Dendritic cell treated with granulocyte-macrophage colony-stimulating factor and Interleukin-4, amounts not matched to agents 40 ng/mL and 50 ng/mL, for 4 days (primary cell): ENCODE measurements around the gene GALC.

ENCODE experiments used
- H3K27ac Mint-ChIP-seq: one replicate; pipeline ENCODE4 v1.8.0; 2022; ENCODE audit warnings: mild to moderate bottlenecking, mixed read lengths
- H3K27me3 Mint-ChIP-seq: one replicate; pipeline ENCODE4 v1.8.0; 2022; ENCODE audit warnings: mild to moderate bottlenecking, mixed read lengths
- H3K36me3 Mint-ChIP-seq: one replicate; pipeline ENCODE4 v1.8.0; 2022; ENCODE audit warnings: low read depth, mixed read lengths
- H3K4me1 Mint-ChIP-seq: one replicate; pipeline ENCODE4 v1.8.0; 2022; ENCODE audit warnings: low read depth, mixed read lengths
- H3K4me3 Mint-ChIP-seq: one replicate; pipeline ENCODE4 v1.8.0; 2022; ENCODE audit warnings: mild to moderate bottlenecking, moderate library complexity, mixed read lengths
- H3K9me3 Mint-ChIP-seq: one replicate; pipeline ENCODE4 v1.8.0; 2022; ENCODE audit warnings: mixed read lengths
- intact Hi-C: fragments of 100-400 bp; cut with micrococcal nuclease; formaldehyde crosslinking; loops from one replicate; pipeline ENCODE4 v1.15.0; 2022

Gene GALC

DNA sequence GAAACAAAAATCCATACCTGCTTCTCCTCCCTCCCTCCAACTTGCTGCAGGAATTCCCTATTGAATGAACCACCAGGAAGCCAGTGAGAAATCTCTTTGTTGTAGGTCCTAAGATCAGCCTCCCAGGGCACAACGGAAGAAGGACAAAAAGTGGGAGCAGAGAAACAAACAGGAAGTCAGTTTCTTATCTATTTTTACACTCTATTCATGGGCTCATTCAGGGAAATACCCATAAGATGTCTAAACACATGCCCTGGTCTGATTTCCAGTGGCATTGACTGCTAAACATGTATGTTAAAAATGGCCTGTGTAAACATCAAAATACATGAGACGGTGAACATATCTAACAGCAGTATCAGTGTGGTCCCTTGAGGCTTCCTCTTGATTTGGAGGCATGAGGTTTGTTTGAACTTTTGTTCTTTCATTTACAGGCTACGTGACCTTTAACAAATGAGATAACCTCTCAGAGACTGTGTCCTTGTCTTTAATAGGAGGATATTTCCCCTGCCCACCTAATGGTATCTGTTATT, 30.7 kb upstream of the GALC start:
- Mint-ChIP-seq H3K27ac (peak overlapping the region; percentile 44), H3K4me1 (peaks cover 38% of the 10 kb centered on the region), H3K27me3 (no peaks in the 10 kb centered on the region), H3K36me3 (peaks cover 8% of the 10 kb centered on the region), H3K9me3 (peaks cover 9% of the 10 kb centered on the region), H3K4me3 (no peak overlapping the region)
- intact Hi-C loops, result loop anchor here (10.0 kb wide), 1 partner anchor 61 kb away; no protein-coding TSS in a partner anchor

- peak overlapping the region; percentile 59 for H3K27ac Mint-ChIP-seq
- peaks cover 35% of the 10 kb centered on the region for H3K36me3 Mint-ChIP-seq
- no peaks in the 10 kb centered on the region for H3K27me3 Mint-ChIP-seq
- H3K9me3 Mint-ChIP-seq, result peaks cover 9% of the 10 kb centered on the region
- no peak overlapping the region for H3K4me3 Mint-ChIP-seq
- intact Hi-C loops, result loop anchor here (5.0 kb wide), 1 partner anchor 370 kb away; the partner anchor contains the start of gene SPATA7
- H3K4me1 Mint-ChIP-seq, result peaks cover 29% of the 10 kb centered on the region
Observed at GRCh38 chr14:88017535-88017934, 24.6 kb upstream of the GALC start.

DNA sequence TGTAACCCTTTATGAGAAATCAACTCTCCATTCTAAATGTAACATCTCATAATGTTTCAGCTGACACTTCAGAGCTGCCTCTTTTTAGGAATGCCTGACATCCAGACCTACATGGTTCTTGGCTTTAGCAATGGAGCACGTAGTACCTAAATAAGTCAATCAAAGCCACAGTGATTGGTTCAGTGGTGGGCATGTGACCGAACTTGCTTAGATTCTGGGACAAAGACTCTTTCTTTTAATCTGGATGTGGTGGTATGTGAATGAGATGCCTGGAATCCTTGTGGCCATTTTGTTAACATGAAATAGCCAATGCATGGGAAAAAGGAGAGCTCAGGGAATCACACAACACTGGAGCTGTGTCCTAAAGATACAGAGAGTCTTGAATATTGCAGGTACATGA, 23.8 kb upstream of the GALC start:
- Mint-ChIP-seq H3K9me3 (peaks cover 9% of the 10 kb centered on the region), H3K4me3 (no peak overlapping the region), H3K27me3 (no peaks in the 10 kb centered on the region), H3K4me1 (peaks cover 30% of the 10 kb centered on the region), H3K27ac (no peak overlapping the region), H3K36me3 (peaks cover 43% of the 10 kb centered on the region)
- intact Hi-C loops, result loop anchor here (5.0 kb wide), 1 partner anchor 371 kb away; the partner anchor contains the start of gene SPATA7

GRCh38 chr14:88013750-88014349, 20.9 kb upstream of the GALC start:
- Mint-ChIP-seq H3K27ac (no peak overlapping the region), H3K4me1 (peaks cover 39% of the 10 kb centered on the region), H3K4me3 (no peak overlapping the region), H3K36me3 (peaks cover 55% of the 10 kb centered on the region), H3K9me3 (no peaks in the 10 kb centered on the region), H3K27me3 (no peaks in the 10 kb centered on the region)
- intact Hi-C loops, result loop anchor here (1.0 to 5.0 kb wide), 4 partner anchors 33 to 174 kb away; no protein-coding TSS in a partner anchor

DNA sequence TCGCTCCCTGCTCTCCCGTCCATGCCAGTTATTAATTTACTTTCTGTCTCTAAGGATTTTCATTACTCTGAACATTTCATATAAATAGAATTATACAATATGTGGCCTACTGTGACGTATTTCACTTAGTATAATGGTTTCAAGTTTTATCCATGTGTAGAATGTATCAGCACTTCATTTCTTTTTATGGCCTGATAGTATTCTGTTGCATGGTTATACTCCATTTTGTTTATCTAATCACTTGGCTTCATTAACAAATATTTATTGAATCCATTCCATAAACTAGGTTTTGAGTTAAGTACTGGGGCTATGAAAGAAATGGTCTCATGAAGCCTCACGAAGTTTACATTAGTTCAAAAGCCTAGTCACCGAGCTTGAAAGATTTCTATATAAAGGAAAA, 19.5 kb upstream of the GALC start:
- intact Hi-C loops, result loop anchor here (2.0 to 5.0 kb wide), 2 partner anchors 35 to 66 kb away; no protein-coding TSS in a partner anchor
- H3K36me3 Mint-ChIP-seq, result peaks cover 47% of the 10 kb centered on the region
- H3K27ac Mint-ChIP-seq, result no peak overlapping the region
- H3K4me1 Mint-ChIP-seq, result peaks cover 40% of the 10 kb centered on the region
- H3K9me3 Mint-ChIP-seq, result no peaks in the 10 kb centered on the region
- no peaks in the 10 kb centered on the region for H3K27me3 Mint-ChIP-seq
- no peak overlapping the region for H3K4me3 Mint-ChIP-seq

- peaks cover 41% of the 10 kb centered on the region for H3K4me1 Mint-ChIP-seq
- no peak overlapping the region for H3K27ac Mint-ChIP-seq
- no peak overlapping the region for H3K4me3 Mint-ChIP-seq
- no peaks in the 10 kb centered on the region for H3K27me3 Mint-ChIP-seq
- peaks cover 35% of the 10 kb centered on the region for H3K36me3 Mint-ChIP-seq
- no peaks in the 10 kb centered on the region for H3K9me3 Mint-ChIP-seq
- intact Hi-C loops, result loop anchor here (5.0 kb wide), 1 partner anchor 37 kb away; no protein-coding TSS in a partner anchor
Observed at GRCh38 chr14:88010331-88010730, 17.3 kb upstream of the GALC start.

DNA sequence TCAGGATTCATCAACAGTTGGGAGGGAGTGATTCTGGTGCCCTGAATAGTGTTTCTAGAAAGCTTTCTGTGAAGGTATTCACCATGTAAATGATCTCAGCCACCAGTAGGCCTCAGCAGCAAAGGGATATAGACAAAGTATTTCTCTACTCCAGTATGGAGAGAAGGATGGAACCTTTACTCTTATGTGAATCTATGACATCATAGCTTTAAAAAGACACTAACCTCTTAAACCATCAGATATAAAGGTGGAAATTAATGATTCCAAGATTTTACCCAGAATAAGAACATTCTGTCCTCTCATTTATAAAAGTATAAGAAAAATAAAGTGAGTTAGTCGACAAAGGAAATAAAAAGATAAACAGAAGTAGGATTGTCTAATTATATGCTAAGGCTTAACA, 16.5 kb upstream of the GALC start:
- peaks cover 43% of the 10 kb centered on the region for H3K4me1 Mint-ChIP-seq
- no peak overlapping the region for H3K4me3 Mint-ChIP-seq
- peak overlapping the region; percentile 62 for H3K27ac Mint-ChIP-seq
- H3K27me3 Mint-ChIP-seq, result no peaks in the 10 kb centered on the region
- intact Hi-C loops, result no loop called here
- H3K36me3 Mint-ChIP-seq, result peaks cover 35% of the 10 kb centered on the region
- H3K9me3 Mint-ChIP-seq, result no peaks in the 10 kb centered on the region

DNA sequence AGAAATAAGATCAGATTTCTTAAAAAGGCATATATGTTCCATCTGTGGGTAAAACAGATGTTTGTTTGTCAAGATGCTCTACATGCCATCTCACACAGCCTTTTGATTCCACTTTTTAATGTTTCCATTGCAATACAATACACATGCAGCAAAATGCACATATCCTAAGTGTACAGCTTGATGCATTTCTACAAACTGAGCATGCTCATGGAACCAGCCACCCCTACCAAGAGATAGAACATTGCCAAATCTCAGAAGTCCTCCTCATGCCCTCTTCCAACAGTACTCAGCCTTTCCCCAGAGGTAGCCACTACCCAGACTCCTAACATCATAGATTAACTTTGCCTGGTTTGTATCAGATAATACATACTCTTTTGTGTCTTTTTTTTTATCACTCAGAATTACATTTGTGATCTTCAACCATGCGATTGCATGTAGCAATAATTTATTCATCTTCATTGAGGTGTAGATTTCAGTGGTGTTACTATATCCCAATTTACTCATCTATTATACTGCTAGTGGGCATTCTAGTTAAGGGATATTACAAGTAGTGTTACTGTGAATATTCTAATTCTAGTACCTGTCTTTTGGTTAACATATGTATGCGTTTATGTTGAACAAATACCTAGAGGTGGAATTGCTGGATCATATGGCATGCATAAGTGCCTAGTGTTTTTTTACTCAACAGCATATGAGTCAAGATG, 15.2 kb upstream of the GALC start:
- peaks cover 47% of the 10 kb centered on the region for H3K4me1 Mint-ChIP-seq
- intact Hi-C loops, result no loop called here
- peak overlapping the region; percentile 50 for H3K4me3 Mint-ChIP-seq
- H3K36me3 Mint-ChIP-seq, result peaks cover 30% of the 10 kb centered on the region
- H3K27me3 Mint-ChIP-seq, result no peaks in the 10 kb centered on the region
- no peak overlapping the region for H3K27ac Mint-ChIP-seq
- no peaks in the 10 kb centered on the region for H3K9me3 Mint-ChIP-seq

DNA sequence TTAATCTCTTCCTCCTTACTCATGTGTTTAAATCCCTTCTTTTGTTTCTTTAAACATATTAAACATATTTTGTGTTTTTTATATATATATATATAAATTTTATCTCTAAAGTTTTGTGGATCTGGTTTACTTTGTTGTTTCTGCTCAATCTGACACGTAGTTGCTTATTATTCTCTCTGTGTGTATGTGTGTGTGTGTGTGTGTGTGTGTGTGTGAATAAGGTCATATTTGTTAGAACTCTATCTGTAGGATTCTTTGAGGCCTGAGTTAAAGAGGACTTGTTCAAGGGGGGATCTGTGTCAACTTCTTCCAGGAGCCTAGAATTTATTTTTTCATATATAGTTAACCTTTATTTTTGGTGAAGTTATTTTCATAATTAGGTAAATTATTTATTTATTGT, 14.6 kb upstream of the GALC start:
- no peak overlapping the region for H3K4me3 Mint-ChIP-seq
- H3K27ac Mint-ChIP-seq, result no peak overlapping the region
- intact Hi-C loops, result no loop called here
- H3K9me3 Mint-ChIP-seq, result no peaks in the 10 kb centered on the region
- no peaks in the 10 kb centered on the region for H3K27me3 Mint-ChIP-seq
- peaks cover 52% of the 10 kb centered on the region for H3K4me1 Mint-ChIP-seq
- peaks cover 28% of the 10 kb centered on the region for H3K36me3 Mint-ChIP-seq

DNA sequence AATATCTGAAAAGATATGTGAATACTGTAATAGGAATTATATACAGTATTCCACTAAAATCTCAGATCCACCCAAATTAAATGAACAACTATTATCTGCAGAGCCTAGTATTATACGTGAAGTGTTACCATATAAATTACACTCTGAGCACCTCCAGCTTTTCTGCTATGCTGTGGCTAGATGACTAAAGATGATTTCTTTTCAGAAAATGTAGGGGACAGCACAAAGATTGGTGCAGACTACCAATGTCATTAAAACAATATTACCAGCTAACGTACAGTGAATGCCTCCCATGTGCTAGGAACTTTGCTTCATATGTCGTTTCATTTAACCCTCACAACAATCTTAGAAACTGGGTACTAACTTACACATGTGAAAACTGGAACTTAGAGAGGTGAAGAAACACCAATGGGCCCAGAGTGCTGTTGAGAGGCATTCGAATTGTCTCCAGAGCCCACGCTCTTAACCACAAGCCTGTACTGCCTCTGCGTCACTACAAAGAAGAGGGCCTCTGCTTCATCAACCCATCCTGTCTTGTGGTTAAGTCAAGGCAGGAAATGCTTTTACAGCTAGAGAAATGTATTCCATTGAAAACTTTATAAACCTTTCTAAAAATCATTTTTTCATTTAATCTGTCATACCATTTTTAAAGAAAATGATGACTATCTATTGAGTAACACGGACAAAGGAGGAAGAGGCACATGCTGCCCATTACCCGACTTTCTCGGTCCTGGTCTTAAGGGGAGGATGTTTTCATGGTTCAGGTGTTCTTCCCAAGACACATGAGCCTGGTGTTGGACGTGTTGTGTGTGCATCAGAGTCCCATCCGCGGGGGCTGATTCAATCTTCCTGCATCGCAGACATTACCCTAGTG, 13.2 kb upstream of the GALC start:
- intact Hi-C loops, result no loop called here

DNA sequence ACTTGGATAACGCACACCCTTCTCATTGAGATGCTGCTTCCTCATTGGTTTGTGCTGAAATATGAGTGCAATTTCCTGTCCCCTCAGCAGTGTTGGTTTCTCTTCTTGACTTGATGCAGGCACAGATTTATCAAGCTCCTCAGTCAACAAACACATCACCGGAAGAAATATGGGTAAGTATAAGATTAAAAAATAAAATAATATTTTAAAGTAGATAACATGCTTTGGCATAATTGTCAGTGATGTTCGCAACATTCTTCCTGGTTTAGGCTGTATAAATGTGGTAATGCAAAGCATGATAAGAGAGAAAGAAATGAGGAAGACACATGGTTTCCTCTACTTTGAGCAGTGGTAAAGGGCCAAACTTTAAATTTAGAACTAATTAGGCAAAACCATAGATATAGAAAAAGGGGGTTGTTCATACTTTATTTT, 12.1 kb upstream of the GALC start, which contains the start of gene GPR65:
GPR65 (plus strand) TSS at position 86 of the 432 bp plus-strand sequence. CDS start 5,713 bp downstream, outside the sequence.
- intact Hi-C loops, result no loop called here
- Mint-ChIP-seq H3K36me3 (peaks cover 5% of the 10 kb centered on the region), H3K27me3 (no peaks in the 10 kb centered on the region), H3K9me3 (no peaks in the 10 kb centered on the region), H3K27ac (peak within 1 kb of the TSS; percentile 81), H3K4me3 (peak within 1 kb of the TSS; percentile 72), H3K4me1 (peaks cover 66% of the 10 kb centered on the region)

More for the DNA sequence above, 13.2 kb upstream of the GALC start:
- H3K4me1 Mint-ChIP-seq, result peaks cover 60% of the 10 kb centered on the region
- peaks cover 15% of the 10 kb centered on the region for H3K36me3 Mint-ChIP-seq
- peak overlapping the region; percentile 44 for H3K4me3 Mint-ChIP-seq
- no peaks in the 10 kb centered on the region for H3K9me3 Mint-ChIP-seq
- no peaks in the 10 kb centered on the region for H3K27me3 Mint-ChIP-seq
- H3K27ac Mint-ChIP-seq, result peak overlapping the region; percentile 68

- Mint-ChIP-seq H3K4me1 (peaks cover 70% of the 10 kb centered on the region), H3K27me3 (no peaks in the 10 kb centered on the region)
- intact Hi-C loops, result no loop called here
Observed at GRCh38 chr14:88004506-88005036, 11.6 kb upstream of the GALC start.

GRCh38 chr14:88003425-88003824, 10.4 kb upstream of the GALC start:
- Mint-ChIP-seq H3K4me3 (no peak overlapping the region), H3K27me3 (no peaks in the 10 kb centered on the region), H3K9me3 (no peaks in the 10 kb centered on the region), H3K36me3 (no peaks in the 10 kb centered on the region), H3K27ac (peak overlapping the region; percentile 81), H3K4me1 (peaks cover 72% of the 10 kb centered on the region)
- intact Hi-C loops, result no loop called here

More at GRCh38 chr14:88004506-88005036, 11.6 kb upstream of the GALC start:
- Mint-ChIP-seq H3K27ac (peak overlapping the region; percentile 81), H3K4me3 (no peak overlapping the region), H3K9me3 (no peaks in the 10 kb centered on the region), H3K36me3 (peaks cover 5% of the 10 kb centered on the region)
